Measurements from ENCODE around the gene VGLL4.

- no peak for TF ChIP-seq CTCF (IDR thresholded peaks at IDR 0.05)
- no peak for TF ChIP-seq POLR2AphosphoS5 (IDR thresholded peaks at IDR 0.05; ENCODE audit: low read depth, low read length)
- no peak for TF ChIP-seq REST (IDR thresholded peaks at IDR 0.05; ENCODE audit: insufficient read depth in 1 of 2, low read depth in 2 of 2, low read length in 1 of 2)
Measured at GRCh38 chr3:11517601-11518000, 126.1 kb downstream of the VGLL4 start.
